ENCODE measurements around the gene NCBP3. TPM values are rescaled to one million over a fixed set of nuclear protein-coding genes. Genes with fewer than 3 reads are reported as not detected.

NCBP3 gene
- total RNA-seq, 5 donors from 2014 or later (not counting 1 experiment from before 2014, with no cell fraction given): 35.6 to 55.5 (median 46.7) TPM

DNA sequence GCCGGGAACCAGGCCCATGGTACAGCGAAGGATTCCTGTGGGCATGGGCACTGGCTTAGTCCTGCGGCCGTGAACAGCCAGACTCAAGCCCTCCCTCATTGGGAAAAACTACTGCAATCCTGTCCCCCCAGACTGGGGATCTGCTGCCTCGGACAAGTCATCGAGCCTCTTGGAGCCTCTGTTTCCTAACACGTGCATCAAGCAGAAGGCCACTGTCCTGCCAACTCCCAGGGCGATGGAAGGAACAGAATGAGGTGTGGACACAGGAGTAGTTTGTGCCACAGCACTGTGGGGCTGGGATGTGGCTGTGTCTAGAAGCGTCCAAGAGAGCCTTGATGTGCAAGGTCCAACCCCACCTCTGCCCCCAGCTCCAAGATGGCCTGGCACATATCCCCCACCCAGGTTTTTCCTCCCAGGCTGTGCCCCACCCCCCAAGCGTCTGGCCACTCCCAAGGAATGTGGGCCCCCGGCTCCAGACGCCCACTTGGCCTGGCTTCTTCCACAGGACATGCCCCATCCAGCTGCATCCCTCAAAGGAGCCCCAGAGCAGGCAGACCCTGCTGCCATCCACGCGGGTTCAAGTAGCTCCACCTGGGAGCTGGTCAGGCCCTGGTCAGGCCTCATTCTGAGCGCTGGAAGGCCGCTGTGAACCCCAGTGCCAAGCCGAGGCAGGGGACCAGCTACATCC is 43.4 kb upstream of the NCBP3 start:
- H3K9me3 ChIP-seq: no peaks in the 10 kb centered on the region
- peaks cover 53 to 58% (median 57%) of the 10 kb centered on the region in 3 donors for H3K4me1 Mint-ChIP-seq
- 91% methylated on average over 15 of the region's 17 CpGs for WGBS (ENCODE audit: insufficient coverage)
- H3K4me3 Mint-ChIP-seq: no peak overlapping the region
- no peaks in the 10 kb centered on the region for H3K27me3 ChIP-seq (replicated peaks in 1 of 2; ENCODE audit: control insufficient read depth in 2 of 2, extremely low read depth in 1 of 2, insufficient read depth in 2 of 2, low read length in 1 of 2)
- H3K4me3 ChIP-seq (ENCODE audit: control insufficient read depth in 1 of 2, extremely low read depth in 1 of 2, low read length in 1 of 2): no peak overlapping the region
- peaks cover 24 to 59% of the 10 kb centered on the region in 2 experiments for H3K4me1 ChIP-seq (ENCODE audit: control insufficient read depth in 1 of 2, extremely low read depth in 1 of 2, insufficient read depth in 2 of 2, low read length in 2 of 2)
- DNase-seq: no peak
- H3K36me3 Mint-ChIP-seq: no peaks in the 10 kb centered on the region
- H3K9me3 Mint-ChIP-seq: no peaks in the 10 kb centered on the region
- ChIA-PET CTCF (interaction anchor here in 1 of 2 donors (1.1 kb wide), 1 partner anchor 43 kb away, joined by 3 read pairs; the partner anchor contains the start of gene NCBP3), POLR2A (interaction anchor here in 1 of 2 donors (0.6 kb wide), 1 partner anchor 1218 kb away, joined by 5 read pairs; no protein-coding TSS in a partner anchor)
- ATAC-seq (replicated peaks in 1 of 4): no peak
- H3K27ac Mint-ChIP-seq: no peak overlapping the region
- H3K27ac ChIP-seq (ENCODE audit: low read length): no peak overlapping the region
- peaks cover 3 to 4% of the 10 kb centered on the region in 2 donors for H3K36me3 ChIP-seq (ENCODE audit: control insufficient read depth in 2 of 2, extremely low read depth in 1 of 2, insufficient read depth in 1 of 2, low read length in 1 of 2)
- no peaks in the 10 kb centered on the region for H3K27me3 Mint-ChIP-seq

DNA sequence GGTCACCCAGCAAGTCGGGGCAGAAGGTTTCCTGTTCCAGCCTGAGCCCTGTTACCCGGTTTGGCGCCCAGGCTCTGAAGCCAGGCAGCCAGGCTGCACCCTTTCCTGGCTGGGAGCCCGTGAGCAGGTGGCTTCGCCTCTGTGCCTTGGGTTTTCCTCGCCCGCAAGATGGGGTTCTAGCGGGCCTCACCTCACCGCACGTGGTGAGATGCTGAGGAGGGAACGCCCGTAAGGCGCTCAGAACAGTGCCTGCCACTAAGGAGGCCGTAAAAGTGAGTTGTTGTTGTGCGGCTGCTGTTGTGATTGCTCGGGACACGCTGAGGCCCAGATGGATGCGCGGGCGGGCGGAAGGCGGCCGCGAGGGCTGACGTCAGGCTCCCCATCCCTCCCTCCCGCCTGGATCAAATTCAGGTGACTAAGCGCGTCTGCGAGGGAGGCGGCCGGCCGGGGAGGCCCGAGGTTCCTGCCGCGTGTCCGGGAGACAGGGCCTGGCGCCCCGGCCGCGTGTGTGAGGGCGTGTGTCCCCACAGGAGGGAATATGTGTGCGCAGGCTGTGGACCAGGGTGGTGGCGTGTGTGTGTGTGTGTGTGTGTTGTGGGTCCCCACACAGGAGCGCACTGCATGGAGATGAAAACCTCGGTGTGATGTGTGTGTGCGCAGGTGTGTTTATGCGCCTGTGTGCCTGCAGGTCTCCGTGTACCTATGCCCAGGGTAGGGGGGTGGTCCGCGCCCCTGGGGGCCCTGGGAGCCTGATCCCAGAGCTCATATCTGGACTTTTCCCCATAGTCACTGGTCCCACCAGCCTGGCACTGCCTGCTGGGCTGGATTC is 42.5 kb upstream of the NCBP3 start:
- no peak for ATAC-seq (replicated peaks in 1 of 4)
- H3K4me3 Mint-ChIP-seq: no peak overlapping the region
- H3K27me3 Mint-ChIP-seq: no peaks in the 10 kb centered on the region
- peaks cover 46 to 50% (median 49%) of the 10 kb centered on the region in 3 donors for H3K4me1 Mint-ChIP-seq
- H3K36me3 Mint-ChIP-seq: no peaks in the 10 kb centered on the region
- H3K27me3 ChIP-seq (replicated peaks in 1 of 2; ENCODE audit: control insufficient read depth in 2 of 2, extremely low read depth in 1 of 2, insufficient read depth in 2 of 2, low read length in 1 of 2): no peaks in the 10 kb centered on the region
- peaks cover 4 to 7% of the 10 kb centered on the region in 2 donors for H3K36me3 ChIP-seq (ENCODE audit: control insufficient read depth in 2 of 2, extremely low read depth in 1 of 2, insufficient read depth in 1 of 2, low read length in 1 of 2)
- DNase-seq: no peak
- H3K4me3 ChIP-seq (ENCODE audit: control insufficient read depth in 1 of 2, extremely low read depth in 1 of 2, low read length in 1 of 2): no peak overlapping the region
- no peaks in the 10 kb centered on the region for H3K9me3 ChIP-seq
- peak overlapping the region; percentile 18 for H3K27ac ChIP-seq (ENCODE audit: low read length)
- ChIA-PET POLR2A (no interaction called here), CTCF (no interaction called here)
- H3K4me1 ChIP-seq (ENCODE audit: control insufficient read depth in 1 of 2, extremely low read depth in 1 of 2, insufficient read depth in 2 of 2, low read length in 2 of 2): peaks cover 23 to 53% of the 10 kb centered on the region in 2 experiments
- 87% methylated on average over 39 of the region's 50 CpGs for WGBS (ENCODE audit: insufficient coverage)
- H3K9me3 Mint-ChIP-seq: no peaks in the 10 kb centered on the region
- H3K27ac Mint-ChIP-seq: no peak overlapping the region

DNA sequence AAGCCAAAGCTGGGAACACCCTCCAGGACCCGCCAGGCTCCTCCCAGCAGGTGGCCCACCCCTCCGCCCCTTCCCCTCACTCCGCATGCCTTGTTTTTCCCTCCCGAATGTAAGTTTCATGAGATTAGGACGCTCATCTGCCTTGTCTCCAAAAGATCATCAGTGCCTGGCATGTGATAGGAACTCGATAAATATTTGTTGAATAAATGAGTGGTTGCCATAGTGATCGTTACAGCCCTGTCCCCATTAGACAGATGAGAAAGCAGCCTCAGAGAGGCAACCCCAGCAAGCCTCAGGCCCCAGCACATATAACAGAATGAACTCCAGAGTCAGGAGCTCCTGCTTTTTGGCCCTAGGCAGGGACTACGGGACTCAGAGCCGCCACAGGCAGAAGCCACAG is 41.8 kb upstream of the NCBP3 start:
- peaks cover 20 to 49% of the 10 kb centered on the region in 2 experiments for H3K4me1 ChIP-seq (ENCODE audit: control insufficient read depth in 1 of 2, extremely low read depth in 1 of 2, insufficient read depth in 2 of 2, low read length in 2 of 2)
- ChIA-PET POLR2A (no interaction called here), CTCF (interaction anchor here in 1 of 2 donors (0.7 kb wide), 1 partner anchor 208 kb away, joined by 3 read pairs; no protein-coding TSS in a partner anchor)
- peaks cover 4 to 9% of the 10 kb centered on the region in 2 donors for H3K36me3 ChIP-seq (ENCODE audit: control insufficient read depth in 2 of 2, extremely low read depth in 1 of 2, insufficient read depth in 1 of 2, low read length in 1 of 2)
- no peaks in the 10 kb centered on the region for H3K36me3 Mint-ChIP-seq
- H3K27ac Mint-ChIP-seq: no peak overlapping the region
- ATAC-seq (replicated peaks in 1 of 4): no peak
- H3K4me1 Mint-ChIP-seq: peaks cover 42 to 47% (median 46%) of the 10 kb centered on the region in 3 donors
- H3K4me3 Mint-ChIP-seq: peak overlapping the region in 1 of 3 donors; percentile 84
- H3K27me3 Mint-ChIP-seq: no peaks in the 10 kb centered on the region
- no peaks in the 10 kb centered on the region for H3K9me3 Mint-ChIP-seq
- H3K4me3 ChIP-seq (ENCODE audit: control insufficient read depth in 1 of 2, extremely low read depth in 1 of 2, low read length in 1 of 2): no peak overlapping the region
- peak overlapping the region; percentile 18 for H3K27ac ChIP-seq (ENCODE audit: low read length)
- no peak for DNase-seq
- no peaks in the 10 kb centered on the region for H3K27me3 ChIP-seq (replicated peaks in 1 of 2; ENCODE audit: control insufficient read depth in 2 of 2, extremely low read depth in 1 of 2, insufficient read depth in 2 of 2, low read length in 1 of 2)
- H3K9me3 ChIP-seq: no peaks in the 10 kb centered on the region
- 100% methylated on average over 1 of the region's 9 CpGs for WGBS (ENCODE audit: insufficient coverage)

DNA sequence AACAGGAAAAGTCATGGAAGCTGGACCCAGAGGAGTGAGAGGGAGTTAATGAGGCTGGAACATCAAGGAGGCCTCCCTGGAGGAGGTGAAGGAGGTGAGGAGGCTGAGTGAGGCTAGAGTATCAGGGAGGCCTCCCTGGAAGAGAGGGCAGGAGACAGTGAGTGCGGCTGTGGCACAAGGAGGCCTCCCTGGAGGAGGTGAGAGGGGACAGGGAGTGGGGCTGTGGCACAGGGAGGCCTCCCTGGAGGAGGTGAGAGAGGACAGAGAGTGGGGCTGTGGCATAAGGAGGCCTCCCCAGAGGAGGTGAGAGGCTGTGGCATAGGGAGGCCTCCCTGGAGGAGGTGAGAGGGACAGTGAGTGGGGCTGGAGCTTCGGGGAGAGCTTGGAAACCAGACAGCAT is 41.3 kb upstream of the NCBP3 start:
- H3K4me1 Mint-ChIP-seq: peaks cover 42 to 47% (median 46%) of the 10 kb centered on the region in 3 donors
- H3K36me3 Mint-ChIP-seq: no peaks in the 10 kb centered on the region
- 100% methylated on average over 1 of the region's 2 CpGs for WGBS (ENCODE audit: insufficient coverage)
- Histone ChIP-seq H3K27ac (ENCODE audit: low read length) (peak overlapping the region; percentile 57), H3K4me1 (ENCODE audit: control insufficient read depth in 1 of 2, extremely low read depth in 1 of 2, insufficient read depth in 2 of 2, low read length in 2 of 2) (peaks cover 20 to 47% of the 10 kb centered on the region in 2 experiments), H3K27me3 (replicated peaks in 1 of 2; ENCODE audit: control insufficient read depth in 2 of 2, extremely low read depth in 1 of 2, insufficient read depth in 2 of 2, low read length in 1 of 2) (no peaks in the 10 kb centered on the region), H3K9me3 (no peaks in the 10 kb centered on the region), H3K36me3 (ENCODE audit: control insufficient read depth in 2 of 2, extremely low read depth in 1 of 2, insufficient read depth in 1 of 2, low read length in 1 of 2) (peaks cover 4 to 11% of the 10 kb centered on the region in 2 donors), H3K4me3 (ENCODE audit: control insufficient read depth in 1 of 2, extremely low read depth in 1 of 2, low read length in 1 of 2) (peak overlapping the region in 1 of 2 donors; percentile 6)
- no peaks in the 10 kb centered on the region for H3K9me3 Mint-ChIP-seq
- no peaks in the 10 kb centered on the region for H3K27me3 Mint-ChIP-seq
- ATAC-seq (replicated peaks in 1 of 4) (no peak), DNase-seq (no peak)
- peak overlapping the region; percentile 79 to 89 for H3K27ac Mint-ChIP-seq
- H3K4me3 Mint-ChIP-seq: peak overlapping the region; percentile 22 to 84 (median 34)
- ChIA-PET POLR2A (no interaction called here), CTCF (interaction anchor here in 1 of 2 donors (0.7 kb wide), 1 partner anchor 208 kb away, joined by 3 read pairs; no protein-coding TSS in a partner anchor)

DNA sequence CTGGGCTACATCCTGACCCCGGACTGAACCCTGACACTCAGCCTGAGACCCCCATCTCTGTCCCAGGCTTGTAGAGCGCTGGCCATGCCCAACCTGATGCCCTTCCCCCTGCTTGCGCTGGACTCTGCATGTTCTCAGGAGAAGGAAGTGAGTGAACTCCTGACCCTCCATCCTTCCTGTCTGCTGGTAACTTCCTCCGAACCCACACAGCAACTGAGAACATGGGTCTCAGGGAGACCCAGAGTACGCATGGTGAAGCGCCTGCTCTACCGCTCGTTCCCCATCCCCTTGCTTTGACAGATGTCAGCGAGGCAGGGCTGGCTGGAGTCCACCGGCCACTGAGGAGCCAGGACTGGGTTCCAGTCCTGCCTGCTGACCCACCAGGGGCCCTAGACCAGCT is 40.7 kb upstream of the NCBP3 start:
- peaks cover 41 to 42% (median 42%) of the 10 kb centered on the region in 3 donors for H3K4me1 Mint-ChIP-seq
- H3K36me3 Mint-ChIP-seq: no peaks in the 10 kb centered on the region
- no peaks in the 10 kb centered on the region for H3K27me3 ChIP-seq (replicated peaks in 1 of 2; ENCODE audit: control insufficient read depth in 2 of 2, extremely low read depth in 1 of 2, insufficient read depth in 2 of 2, low read length in 1 of 2)
- peak overlapping the region; percentile 79 to 89 for H3K27ac Mint-ChIP-seq
- peaks cover 4 to 15% of the 10 kb centered on the region in 2 donors for H3K36me3 ChIP-seq (ENCODE audit: control insufficient read depth in 2 of 2, extremely low read depth in 1 of 2, insufficient read depth in 1 of 2, low read length in 1 of 2)
- H3K4me1 ChIP-seq (ENCODE audit: control insufficient read depth in 1 of 2, extremely low read depth in 1 of 2, insufficient read depth in 2 of 2, low read length in 2 of 2): peaks cover 19 to 43% of the 10 kb centered on the region in 2 experiments
- DNase-seq (peak in 7 of 35 experiments; percentile 3 to 41 (median 17)), ATAC-seq (replicated peaks in 1 of 4) (peak; percentile 55 to 66 (median 61))
- H3K9me3 Mint-ChIP-seq: no peaks in the 10 kb centered on the region
- POLR2A ChIA-PET: no interaction called here
- no peaks in the 10 kb centered on the region for H3K27me3 Mint-ChIP-seq
- 40% methylated on average over 10 of the region's 10 CpGs for WGBS (ENCODE audit: insufficient coverage)
- H3K9me3 ChIP-seq: no peaks in the 10 kb centered on the region
- peak overlapping the region; percentile 57 for H3K27ac ChIP-seq (ENCODE audit: low read length)
- peak overlapping the region; percentile 6 to 56 for H3K4me3 ChIP-seq (ENCODE audit: control insufficient read depth in 1 of 2, extremely low read depth in 1 of 2, low read length in 1 of 2)
- CTCF ChIA-PET: no interaction called here
- peak overlapping the region; percentile 22 to 84 (median 34) for H3K4me3 Mint-ChIP-seq

DNA sequence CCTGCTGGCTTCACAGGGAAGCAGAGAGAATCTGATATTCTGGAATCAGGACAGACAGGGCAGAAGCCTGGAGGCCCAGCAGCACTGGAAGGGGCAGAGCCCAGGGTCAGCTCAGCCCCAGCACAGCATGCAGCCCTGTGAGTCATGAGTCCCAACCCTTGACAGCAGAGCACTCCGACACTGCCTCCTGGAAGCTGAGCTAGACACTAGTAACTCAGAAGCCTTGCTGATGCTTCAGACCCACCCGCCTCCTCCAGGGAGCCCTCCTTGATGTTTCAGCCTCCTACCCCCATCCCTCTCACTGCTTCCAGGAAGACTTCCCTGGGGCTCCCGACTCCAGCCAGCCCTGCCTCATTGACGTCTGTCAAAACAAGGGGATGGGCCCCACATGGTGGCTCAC is 39.9 kb upstream of the NCBP3 start:
- Histone ChIP-seq H3K9me3 (no peaks in the 10 kb centered on the region), H3K27ac (ENCODE audit: low read length) (no peak overlapping the region), H3K36me3 (ENCODE audit: control insufficient read depth in 2 of 2, extremely low read depth in 1 of 2, insufficient read depth in 1 of 2, low read length in 1 of 2) (peaks cover 4 to 15% of the 10 kb centered on the region in 2 donors), H3K4me1 (ENCODE audit: control insufficient read depth in 1 of 2, extremely low read depth in 1 of 2, insufficient read depth in 2 of 2, low read length in 2 of 2) (peaks cover 19 to 35% of the 10 kb centered on the region in 2 experiments), H3K27me3 (replicated peaks in 1 of 2; ENCODE audit: control insufficient read depth in 2 of 2, extremely low read depth in 1 of 2, insufficient read depth in 2 of 2, low read length in 1 of 2) (no peaks in the 10 kb centered on the region), H3K4me3 (ENCODE audit: control insufficient read depth in 1 of 2, extremely low read depth in 1 of 2, low read length in 1 of 2) (no peak overlapping the region)
- CTCF ChIA-PET: no interaction called here
- no peaks in the 10 kb centered on the region for H3K36me3 Mint-ChIP-seq
- H3K27me3 Mint-ChIP-seq: no peaks in the 10 kb centered on the region
- H3K27ac Mint-ChIP-seq: peak overlapping the region; percentile 52 to 73
- H3K9me3 Mint-ChIP-seq: no peaks in the 10 kb centered on the region
- H3K4me1 Mint-ChIP-seq: peaks cover 33 to 35% (median 34%) of the 10 kb centered on the region in 3 donors
- DNase-seq (no peak), ATAC-seq (replicated peaks in 1 of 4) (no peak)
- peak overlapping the region in 1 of 3 donors; percentile 84 for H3K4me3 Mint-ChIP-seq
- WGBS (ENCODE audit: insufficient coverage): 92% methylated on average over 4 of the region's 4 CpGs
- POLR2A ChIA-PET: no interaction called here
